HepG2 (cell line): ENCODE results near the gene PHF23. TPM values are rescaled to one million over a fixed set of nuclear protein-coding genes. Genes with fewer than 3 reads are reported as not detected.

ENCODE experiments used
- KIAA2018 ChIP-seq: sonication (generic); formaldehyde crosslinking; IDR thresholded peaks from 2 replicates; pipeline ENCODE4 v1.5.0; 2020; ENCODE audit warnings: mild to moderate bottlenecking, missing genetic modification reagents, borderline replicate concordance
- KLF16 ChIP-seq, 2 experiments: sonication (generic) in 1 of 2; formaldehyde crosslinking in 1 of 2; IDR thresholded peaks; 2 replicates each; pipeline versions ENCODE4 v1.6.1 to v1.8.0; 2016 to 2023; ENCODE audit warnings: missing genetic modification reagents in 2 of 2, missing compliant biosample characterization in 1 of 2
- NR2F2 ChIP-seq: IDR thresholded peaks from 2 replicates; pipeline ENCODE4 v1.6.1; 2012; ENCODE audit warnings: low read depth, inconsistent platforms, borderline replicate concordance
- PATZ1 ChIP-seq: sonication (generic); formaldehyde crosslinking; IDR thresholded peaks from 2 replicates; pipeline ENCODE4 v1.4.0; 2020; ENCODE audit warnings: missing genetic modification reagents
- ZKSCAN1 ChIP-seq: fragments of 150-350 bp; IDR thresholded peaks from 2 replicates; pipeline ENCODE4 v1.6.1; 2014; ENCODE audit warnings: low read length
- ZNF251 ChIP-seq: sonication (generic); formaldehyde crosslinking; IDR thresholded peaks from 2 replicates; pipeline ENCODE4 v1.9.0; 2021; ENCODE audit warnings: mild to moderate bottlenecking, missing genetic modification reagents
- ZNF329 ChIP-seq: sonication (generic); formaldehyde crosslinking; IDR thresholded peaks from 2 replicates; pipeline ENCODE4 v1.9.0; 2021; ENCODE audit warnings: low read depth, mild to moderate bottlenecking, missing genetic modification reagents
- ZNF432 ChIP-seq: sonication (generic); formaldehyde crosslinking; IDR thresholded peaks from 2 replicates; pipeline ENCODE4 v1.5.0; 2020; ENCODE audit warnings: missing genetic modification reagents, mild to moderate bottlenecking, borderline replicate concordance
- ZNF577 ChIP-seq: sonication (generic); formaldehyde crosslinking; IDR thresholded peaks from 2 replicates; pipeline ENCODE4 v1.4.0; 2020; ENCODE audit warnings: mild to moderate bottlenecking, low read depth, missing genetic modification reagents, borderline replicate concordance
- ZNF841 ChIP-seq: sonication (generic); formaldehyde crosslinking; IDR thresholded peaks from 2 replicates; pipeline ENCODE4 v1.8.1; 2023; ENCODE audit warnings: missing genetic modification reagents, borderline replicate concordance
- ZNF878 ChIP-seq: sonication (generic); formaldehyde crosslinking; IDR thresholded peaks from 2 replicates; pipeline ENCODE4 v1.8.1; 2023; ENCODE audit warnings: mild to moderate bottlenecking, missing genetic modification reagents, moderate library complexity
- ZXDC ChIP-seq: sonication (generic); formaldehyde crosslinking; IDR thresholded peaks from 2 replicates; pipeline ENCODE4 v1.5.0; 2020; ENCODE audit warnings: mild to moderate bottlenecking, missing genetic modification reagents
- polyA plus RNA-seq, 8 experiments: library from polyadenylated mRNA; depleted of rRNA in 3 of 8; stranded (reverse) in 7 of 8; unstranded in 1 of 8; fragments of >200 nt; fragmentation: Illumina TruSeq in 4 of 8; extraction: Trizol in 4 of 8; gene quantifications; 2 replicates each; pipeline versions ENCODE4 v1.2.1 to v1.2.3, GENCODE V29; 2011 to 2016; ENCODE audit warnings: low read depth in 4 of 8, missing spikeins in 1 of 8, mixed read lengths in 1 of 8; ENCODE audit not compliant: insufficient read depth in 1 of 8
- total RNA-seq, 5 experiments: library from RNA; depleted of rRNA; stranded (reverse); fragments of >200 nt; fragmentation: Illumina TruSeq; extraction: Trizol; gene quantifications; 2 replicates each; pipeline ENCODE4 v1.2.3, GENCODE V29; 2016; ENCODE audit warnings: low read depth in 1 of 5

PHF23 gene
- total and polyA plus RNA-seq, 2 of the 13 experiments (the other 11 are each of a cell fraction or from before 2014, with no cell fraction given), result 27.6 to 33.2 TPM

- TF ChIP-seq ZXDC (CRISPR knock-in tag) (no peak), ZNF841 (CRISPR knock-in tag) (no peak), KIAA2018 (CRISPR knock-in tag) (no peak), NR2F2 (no peak; the same call in 1 of the 2 replicates), ZNF329 (CRISPR knock-in tag) (no peak), KLF16 (CRISPR knock-in tag; IDR thresholded peaks at IDR 0.05) (peak in 1 of 2 experiments; percentile 61; a peak in 2 of 4 replicates), ZNF432 (CRISPR knock-in tag) (no peak), ZNF878 (CRISPR knock-in tag) (no peak), ZNF577 (no peak), ZNF251 (CRISPR knock-in tag) (no peak), ZKSCAN1 (no peak), PATZ1 (peak; percentile 78)
These were observed at the start of gene PHF23 (continued) for GRCh38 chr17:7239091-7240027.
